Activated T-helper 2 cell treated with anti-CD3 and anti-CD28 coated beads, Interferon-gamma antibody, Interleukin-2, Interleukin-4, amounts not matched to agents 10 μg/mL and 5 μg/mL and 100 μg/mL, durations not matched to agents 14 hours and 24 hours and 36 hours (primary cell): ENCODE measurements around the gene ZNF2. TPM values are rescaled to one million over a fixed set of nuclear protein-coding genes. Genes with fewer than 3 reads are reported as not detected.

ENCODE experiments used
- DNase-seq: peaks from one replicate; pipeline ENCODE4 v3.0.0; 2021; ENCODE audit warnings: low spot score
- H3K27ac Mint-ChIP-seq: one replicate; pipeline ENCODE4 v1.8.0; 2021; ENCODE audit warnings: mixed read lengths
- H3K27me3 Mint-ChIP-seq: one replicate; pipeline ENCODE4 v1.8.0; 2021; ENCODE audit warnings: low read depth, mixed read lengths
- H3K36me3 Mint-ChIP-seq: one replicate; pipeline ENCODE4 v1.8.0; 2021; ENCODE audit warnings: low read depth, mixed read lengths
- H3K4me1 Mint-ChIP-seq: one replicate; pipeline ENCODE4 v1.8.0; 2021; ENCODE audit warnings: low read depth, mixed read lengths
- H3K4me3 Mint-ChIP-seq: one replicate; pipeline ENCODE4 v1.8.0; 2021; ENCODE audit warnings: low read depth, mild to moderate bottlenecking, moderate library complexity, mixed read lengths
- H3K9me3 Mint-ChIP-seq: one replicate; pipeline ENCODE4 v1.8.0; 2021; ENCODE audit warnings: mixed read lengths
- intact Hi-C: fragments of 100-400 bp; cut with micrococcal nuclease; formaldehyde crosslinking; loops from one replicate; pipeline ENCODE4 v1.15.1; 2023
- total RNA-seq: library from RNA; stranded (reverse); gene quantifications from 2 replicates; pipeline ENCODE4 v1.2.3, GENCODE V29; 2022

The ZNF2 gene
- total RNA-seq = 3.3 and 3.6 TPM in 2 replicates

- Mint-ChIP-seq H3K4me3 (peak within 1 kb of the TSS; percentile 98), H3K27me3 (no peaks in the 10 kb centered on the region), H3K27ac (peak within 1 kb of the TSS; percentile 93), H3K36me3 (no peaks in the 10 kb centered on the region), H3K9me3 (no peaks in the 10 kb centered on the region), H3K4me1 (peaks cover 19% of the 10 kb centered on the region)
- intact Hi-C loops = loop anchor here (1.0 to 5.0 kb wide), 5 partner anchors 42 to 237 kb away; partner anchors contain the start of genes FAHD2A, MRPS5 and ZNF892
- DNase-seq = peak; percentile 94
Observed at GRCh38 chr2:95165371-95166064, at the start of gene ZNF2. Gene ZNF2, plus strand, starts transcription at chr2:95165809. Its CDS starts 10,418 bp downstream, at chr2:95176227.

- Mint-ChIP-seq H3K9me3 (no peaks in the 10 kb centered on the region), H3K27ac (peak overlapping the region; percentile 92), H3K4me3 (peak overlapping the region; percentile 96), H3K27me3 (no peaks in the 10 kb centered on the region), H3K36me3 (peaks cover 45% of the 10 kb centered on the region), H3K4me1 (peaks cover 38% of the 10 kb centered on the region)
- no peak for DNase-seq
- intact Hi-C loops = loop anchor here (1.0 to 2.0 kb wide), 2 partner anchors 44 to 86 kb away; partner anchors contain the start of genes ZNF2 and ZNF892
Observed at GRCh38 chr2:95121093-95121406, 44.6 kb upstream of the ZNF2 start.

- H3K27ac Mint-ChIP-seq = peak within 1 kb of the TSS; percentile 92
- peak; percentile 79 for DNase-seq
- peaks cover 38% of the 10 kb centered on the region for H3K4me1 Mint-ChIP-seq
- H3K9me3 Mint-ChIP-seq = no peaks in the 10 kb centered on the region
- peaks cover 41% of the 10 kb centered on the region for H3K36me3 Mint-ChIP-seq
- H3K4me3 Mint-ChIP-seq = peak within 1 kb of the TSS; percentile 96
- H3K27me3 Mint-ChIP-seq = no peaks in the 10 kb centered on the region
- intact Hi-C loops = loop anchor here (1.0 to 2.0 kb wide), 2 partner anchors 43 to 86 kb away; partner anchors contain the start of genes ZNF2 and ZNF892
Observed at GRCh38 chr2:95121407-95122196, 44.0 kb upstream of the ZNF2 start, which contains the start of gene MRPS5. Gene MRPS5, minus strand, starts transcription at chr2:95121808. Its CDS starts 17 bp downstream, at chr2:95121791.

DNA sequence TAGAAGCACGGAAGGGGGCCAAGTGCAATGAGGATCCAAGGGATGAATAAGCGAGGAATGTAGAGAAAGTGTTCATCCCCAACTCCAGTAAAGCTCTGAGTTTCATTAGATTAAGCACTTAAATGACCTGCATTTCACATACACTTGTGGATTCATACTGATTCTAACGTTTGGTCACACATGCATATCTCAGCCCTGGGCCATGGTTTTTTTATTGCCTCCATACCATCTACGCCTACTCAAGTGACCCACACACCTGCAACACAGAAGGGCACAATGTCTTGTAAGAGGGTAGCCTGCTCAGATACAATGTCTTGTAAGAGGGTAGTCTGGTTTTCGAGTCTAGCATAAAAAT, 43.4 kb upstream of the ZNF2 start:
- H3K27ac Mint-ChIP-seq = peak overlapping the region; percentile 46
- no peaks in the 10 kb centered on the region for H3K9me3 Mint-ChIP-seq
- peaks cover 36% of the 10 kb centered on the region for H3K4me1 Mint-ChIP-seq
- peaks cover 38% of the 10 kb centered on the region for H3K36me3 Mint-ChIP-seq
- H3K27me3 Mint-ChIP-seq = no peaks in the 10 kb centered on the region
- DNase-seq = no peak
- intact Hi-C loops = no loop called here
- H3K4me3 Mint-ChIP-seq = peak overlapping the region; percentile 96

GRCh38 chr2:95138702-95139101, 26.9 kb upstream of the ZNF2 start:
- no peaks in the 10 kb centered on the region for H3K27me3 Mint-ChIP-seq
- H3K36me3 Mint-ChIP-seq = peaks cover 7% of the 10 kb centered on the region
- no peak overlapping the region for H3K27ac Mint-ChIP-seq
- H3K9me3 Mint-ChIP-seq = peaks cover 66% of the 10 kb centered on the region
- no peak for DNase-seq
- intact Hi-C loops = no loop called here
- no peaks in the 10 kb centered on the region for H3K4me1 Mint-ChIP-seq
- no peak overlapping the region for H3K4me3 Mint-ChIP-seq

- H3K27me3 Mint-ChIP-seq = no peaks in the 10 kb centered on the region
- intact Hi-C loops = no loop called here
- no peaks in the 10 kb centered on the region for H3K4me1 Mint-ChIP-seq
- DNase-seq = no peak
- peaks cover 27% of the 10 kb centered on the region for H3K36me3 Mint-ChIP-seq
- no peak overlapping the region for H3K27ac Mint-ChIP-seq
- H3K9me3 Mint-ChIP-seq = peaks cover 72% of the 10 kb centered on the region
- no peak overlapping the region for H3K4me3 Mint-ChIP-seq
Observed at GRCh38 chr2:95143838-95144237, 21.8 kb upstream of the ZNF2 start.

DNA sequence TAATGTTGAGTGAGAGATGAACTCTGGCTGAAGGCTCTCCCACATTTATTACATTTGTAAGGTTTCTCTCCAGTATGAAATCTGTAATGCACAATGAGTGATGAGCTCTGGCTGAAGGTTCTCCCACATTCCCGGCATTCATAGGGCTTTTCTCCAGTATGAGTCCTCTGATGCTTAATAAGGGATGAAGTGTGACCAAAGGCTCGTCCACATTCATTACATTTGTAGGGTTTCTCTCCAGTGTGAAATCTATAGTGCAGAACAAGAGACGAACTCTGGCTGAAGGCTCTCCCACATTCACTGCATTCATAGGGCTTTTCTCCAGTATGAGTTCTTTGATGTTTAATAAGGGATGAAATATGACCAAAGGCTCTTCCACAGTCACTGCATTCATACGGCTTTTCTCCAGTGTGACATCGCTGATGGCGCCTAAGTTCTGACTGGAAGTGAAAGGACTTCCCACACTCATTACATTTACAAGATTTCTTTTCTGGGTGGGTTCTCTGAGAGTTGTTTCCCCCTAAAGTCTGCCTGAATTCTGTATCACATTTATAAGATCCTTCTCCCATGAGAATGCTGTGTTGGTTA, 16.1 kb upstream of the ZNF2 start:
- H3K9me3 Mint-ChIP-seq = peaks cover 74% of the 10 kb centered on the region
- intact Hi-C loops = no loop called here
- peaks cover 65% of the 10 kb centered on the region for H3K36me3 Mint-ChIP-seq
- no peaks in the 10 kb centered on the region for H3K4me1 Mint-ChIP-seq
- no peaks in the 10 kb centered on the region for H3K27me3 Mint-ChIP-seq
- H3K4me3 Mint-ChIP-seq = no peak overlapping the region
- no peak for DNase-seq
- H3K27ac Mint-ChIP-seq = no peak overlapping the region

DNA sequence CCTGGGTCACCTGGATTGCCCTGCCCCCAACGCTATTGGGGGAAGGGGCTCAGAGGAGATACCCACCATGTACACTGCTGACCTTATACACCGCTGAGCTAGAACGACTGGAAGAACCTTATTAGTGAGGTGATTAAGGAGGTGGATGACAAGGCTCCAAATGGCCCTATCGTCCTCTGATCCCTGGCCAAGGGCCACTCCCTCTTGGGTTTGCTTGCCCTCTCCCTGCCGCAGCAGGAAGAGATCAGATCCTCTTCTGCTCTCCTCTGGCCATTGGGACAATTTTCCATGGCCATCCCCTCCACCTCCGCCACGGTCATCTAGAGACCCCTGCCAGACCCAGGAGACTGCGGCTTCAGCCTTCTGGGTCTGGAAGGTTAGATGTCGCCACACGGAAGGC, 7.2 kb upstream of the ZNF2 start:
- intact Hi-C loops = no loop called here
- no peak overlapping the region for H3K27ac Mint-ChIP-seq
- peak overlapping the region; percentile 80 for H3K4me3 Mint-ChIP-seq
- DNase-seq = no peak
- H3K36me3 Mint-ChIP-seq = peaks cover 38% of the 10 kb centered on the region
- peaks cover 8% of the 10 kb centered on the region for H3K4me1 Mint-ChIP-seq
- H3K27me3 Mint-ChIP-seq = no peaks in the 10 kb centered on the region
- peaks cover 27% of the 10 kb centered on the region for H3K9me3 Mint-ChIP-seq

DNA sequence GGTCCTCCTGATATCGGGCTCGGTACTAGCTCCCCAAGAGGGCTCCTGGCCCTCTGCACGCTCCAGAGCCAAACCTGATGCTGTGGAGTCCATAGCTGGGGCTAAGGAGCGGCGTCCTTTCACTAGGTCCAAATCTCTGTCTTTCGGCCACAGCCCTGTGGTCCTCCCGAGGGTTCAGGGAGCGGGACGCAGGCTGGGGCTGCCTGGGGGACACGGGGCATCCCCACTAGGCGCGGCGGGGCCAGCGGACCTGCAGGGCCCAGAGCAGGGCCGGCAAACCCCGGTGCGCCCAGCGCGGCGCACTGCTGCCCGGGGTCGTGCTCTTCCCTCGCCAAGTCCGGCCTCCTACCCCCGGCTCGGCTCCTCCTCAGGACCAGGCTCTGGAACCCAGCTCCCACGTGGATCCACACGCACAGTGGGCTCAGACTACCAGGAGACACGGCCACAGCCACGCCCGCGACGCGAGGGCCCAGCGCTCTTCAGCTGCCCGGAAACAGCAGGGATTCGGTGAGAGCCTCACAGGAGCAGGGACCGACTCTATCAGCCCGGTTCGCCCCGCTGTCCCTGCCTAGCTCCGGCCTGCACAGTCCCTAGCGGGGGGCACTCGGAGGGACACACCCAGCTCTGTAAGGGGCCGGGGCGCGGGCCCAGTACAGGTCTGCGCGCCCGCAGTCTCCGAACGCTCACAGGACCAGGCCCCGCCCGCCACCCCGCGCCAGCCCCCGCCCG, 6.6 kb upstream of the ZNF2 start:
- Mint-ChIP-seq H3K36me3 (peaks cover 31% of the 10 kb centered on the region), H3K27me3 (no peaks in the 10 kb centered on the region), H3K9me3 (peaks cover 21% of the 10 kb centered on the region), H3K27ac (no peak overlapping the region), H3K4me1 (peaks cover 8% of the 10 kb centered on the region), H3K4me3 (peak overlapping the region; percentile 80)
- intact Hi-C loops = no loop called here
- no peak for DNase-seq

GRCh38 chr2:95159690-95160449, 5.7 kb upstream of the ZNF2 start, which contains the start of gene ZNF514:
Gene ZNF514, minus strand, starts transcription at chr2:95159848. Its CDS starts 6,595 bp downstream, at chr2:95153253.
- peak within 1 kb of the TSS; percentile 75 for H3K27ac Mint-ChIP-seq
- peak within 1 kb of the TSS; percentile 88 for H3K4me3 Mint-ChIP-seq
- peaks cover 13% of the 10 kb centered on the region for H3K9me3 Mint-ChIP-seq
- peaks cover 13% of the 10 kb centered on the region for H3K4me1 Mint-ChIP-seq
- DNase-seq = peak; percentile 73
- intact Hi-C loops = no loop called here
- H3K27me3 Mint-ChIP-seq = no peaks in the 10 kb centered on the region
- H3K36me3 Mint-ChIP-seq = peaks cover 23% of the 10 kb centered on the region

DNA sequence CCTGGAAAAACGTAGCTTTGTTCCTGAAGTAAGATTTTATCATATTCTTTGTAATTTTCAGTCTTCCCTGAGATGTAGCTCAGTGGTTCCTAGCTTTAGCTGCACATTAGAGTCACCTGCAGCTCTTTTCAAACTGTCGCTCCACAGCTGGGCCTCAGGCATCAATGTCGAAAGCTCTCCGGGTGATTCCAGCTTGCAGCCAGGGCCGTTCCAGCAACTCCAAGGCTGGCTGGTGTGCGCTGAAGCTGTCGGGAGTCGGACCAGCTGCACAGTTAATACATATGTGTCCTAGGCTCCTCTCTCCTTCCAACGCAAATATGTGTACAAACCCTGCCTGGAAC, 609 bp upstream of the ZNF2 start:
- no peaks in the 10 kb centered on the region for H3K9me3 Mint-ChIP-seq
- H3K27me3 Mint-ChIP-seq = no peaks in the 10 kb centered on the region
- H3K27ac Mint-ChIP-seq = peak overlapping the region; percentile 93
- H3K4me3 Mint-ChIP-seq = peak overlapping the region; percentile 98
- peaks cover 21% of the 10 kb centered on the region for H3K4me1 Mint-ChIP-seq
- intact Hi-C loops = loop anchor here (1.0 to 5.0 kb wide), 5 partner anchors 42 to 237 kb away; partner anchors contain the start of genes FAHD2A, MRPS5 and ZNF892
- H3K36me3 Mint-ChIP-seq = no peaks in the 10 kb centered on the region
- no peak for DNase-seq
